ENCODE results near the gene TIMM8B. TPM values are rescaled to one million over a fixed set of nuclear protein-coding genes. Genes with fewer than 3 reads are reported as not detected.

Gene TIMM8B
- total and polyA plus RNA-seq, 2 of the 4 experiments (the other 2 are of a cell fraction), result 35.5 to 103 TPM

DNA sequence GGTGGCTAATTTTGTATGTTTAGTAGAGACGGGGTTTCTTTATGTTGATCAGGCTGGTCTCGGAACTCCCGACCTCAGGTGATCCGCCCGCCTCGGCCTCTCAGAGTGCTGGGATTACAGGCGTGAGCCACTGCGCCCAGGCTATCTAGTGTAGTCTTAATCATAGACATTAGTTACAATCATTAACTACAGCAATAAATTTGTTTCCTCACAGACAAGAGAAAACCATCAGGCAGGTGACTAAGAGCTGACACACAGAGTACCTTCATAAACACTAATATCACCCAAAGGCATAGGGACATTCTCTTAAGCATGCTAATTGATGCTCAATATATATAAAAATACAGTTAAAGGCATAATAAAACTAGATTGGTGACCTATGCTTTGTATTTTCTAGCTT lies 19.5 kb upstream of the TIMM8B start:
- no peak overlapping the region for H2BK120ac ChIP-seq (ENCODE audit: low read depth, low read length)
- dilution Hi-C loops (cut with HindIII; ENCODE audit: low sequenced_read_pairs, unreplicated experiment) (no loop called here), intact Hi-C loops (cut with micrococcal nuclease) (no loop called here), in situ Hi-C loops (cut with MboI; ENCODE audit: low sequenced_read_pairs) (loop anchor here (25.0 kb wide), 1 partner anchor 1181 kb away; no protein-coding TSS in a partner anchor)
- 100% methylated on average over 2 of the region's 8 CpGs; no CpG with 5 or more reads in 1 of the 2 experiments for whole genome bisulfite sequencing, 2 experiments (ENCODE audit: extremely low coverage in 2 of 2, insufficient read length in 1 of 2)
- H3K4me3 ChIP-seq (ENCODE audit: insufficient read depth, low read depth, low read length), result no peak overlapping the region
- no peak overlapping the region for H2AK9ac ChIP-seq (replicated peaks; ENCODE audit: low read depth, low read length, poor library complexity)
- H2BK20ac ChIP-seq (ENCODE audit: low read depth, low read length), result no peak overlapping the region
- ATAC-seq (ENCODE audit: low read depth) (no peak), DNase-seq (no peak)
- no peaks in the 10 kb centered on the region for H4K20me1 ChIP-seq (ENCODE audit: insufficient read depth, low read length)
- H4K91ac ChIP-seq (ENCODE audit: insufficient read depth, low read depth, low read length), result no peak overlapping the region
- no peaks in the 10 kb centered on the region for H3K9me3 ChIP-seq (ENCODE audit: control insufficient read depth, insufficient read depth, low read length)
- H3K18ac ChIP-seq (ENCODE audit: low read depth, low read length), result no peak overlapping the region
- H3K23ac ChIP-seq (ENCODE audit: low read depth, low read length), result no peak overlapping the region
- H3K36me3 ChIP-seq (ENCODE audit: control insufficient read depth, insufficient read depth, low read length), result no peaks in the 10 kb centered on the region
- no peak overlapping the region for H4K8ac ChIP-seq (ENCODE audit: low read depth in 2 of 2, low read length in 2 of 2)
- no peak overlapping the region for H4K5ac ChIP-seq (ENCODE audit: low read depth, low read length)
- H3K4ac ChIP-seq (ENCODE audit: low read depth, low read length), result no peak overlapping the region
- TF ChIP-seq, protein P1, sequence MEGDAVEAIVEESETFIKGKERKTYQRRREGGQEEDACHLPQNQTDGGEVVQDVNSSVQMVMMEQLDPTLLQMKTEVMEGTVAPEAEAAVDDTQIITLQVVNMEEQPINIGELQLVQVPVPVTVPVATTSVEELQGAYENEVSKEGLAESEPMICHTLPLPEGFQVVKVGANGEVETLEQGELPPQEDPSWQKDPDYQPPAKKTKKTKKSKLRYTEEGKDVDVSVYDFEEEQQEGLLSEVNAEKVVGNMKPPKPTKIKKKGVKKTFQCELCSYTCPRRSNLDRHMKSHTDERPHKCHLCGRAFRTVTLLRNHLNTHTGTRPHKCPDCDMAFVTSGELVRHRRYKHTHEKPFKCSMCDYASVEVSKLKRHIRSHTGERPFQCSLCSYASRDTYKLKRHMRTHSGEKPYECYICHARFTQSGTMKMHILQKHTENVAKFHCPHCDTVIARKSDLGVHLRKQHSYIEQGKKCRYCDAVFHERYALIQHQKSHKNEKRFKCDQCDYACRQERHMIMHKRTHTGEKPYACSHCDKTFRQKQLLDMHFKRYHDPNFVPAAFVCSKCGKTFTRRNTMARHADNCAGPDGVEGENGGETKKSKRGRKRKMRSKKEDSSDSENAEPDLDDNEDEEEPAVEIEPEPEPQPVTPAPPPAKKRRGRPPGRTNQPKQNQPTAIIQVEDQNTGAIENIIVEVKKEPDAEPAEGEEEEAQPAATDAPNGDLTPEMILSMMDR (conservative IDR thresholded peaks at IDR 0.05; ENCODE audit: low read depth, low read length), result no peak
- H2BK5ac ChIP-seq (ENCODE audit: low read depth, low read length, poor library complexity, severe bottlenecking), result no peak overlapping the region
- H2AK5ac ChIP-seq (ENCODE audit: low read depth, low read length), result no peak overlapping the region
- no peak overlapping the region for H3K9ac ChIP-seq (ENCODE audit: low read depth, low read length)
- H3K4me1 ChIP-seq (ENCODE audit: control insufficient read depth, insufficient read depth, low read length), result peaks cover 2% of the 10 kb centered on the region; the same call in 1 of the 2 replicates
- H3K9me1 ChIP-seq (ENCODE audit: insufficient read depth, low read length), result no peaks in the 10 kb centered on the region
- ChIA-PET POLR2A (ENCODE audit: unreplicated experiment) (no interaction called here), CTCF (no interaction called here)
- no peak overlapping the region for H3K56ac ChIP-seq (ENCODE audit: extremely low read depth, insufficient read depth, low read length)
- H3K4me2 ChIP-seq (ENCODE audit: low read depth, low read length), result no peak overlapping the region
- H3K79me1 ChIP-seq (ENCODE audit: low read depth in 1 of 2, low read length in 2 of 2), result no peaks in the 10 kb centered on the region
- H3K27me3 ChIP-seq (ENCODE audit: control insufficient read depth, insufficient read depth, low read length), result no peaks in the 10 kb centered on the region
- no peak overlapping the region for H2AFZ ChIP-seq (replicated peaks; ENCODE audit: low read length, poor library complexity)
- no TSS peak for BruUV-seq (replicated peaks)
- no peak overlapping the region for H2BK15ac ChIP-seq (ENCODE audit: low read depth, low read length)
- no peak overlapping the region for H3K14ac ChIP-seq (replicated peaks; ENCODE audit: low read depth, low read length)
- no peak overlapping the region for H3K27ac ChIP-seq (ENCODE audit: insufficient read depth, low read length)

Data from IMR-90 (cell line).